SK-N-SH (cell line): ENCODE measurements around the gene VNN1. TPM values are rescaled to one million over a fixed set of nuclear protein-coding genes. Genes with fewer than 3 reads are reported as not detected.

ENCODE experiments used
- CTCF ChIA-PET: fragments of 300-600, 350-600 bp; formaldehyde crosslinking; extraction: SDS; loops from one replicate; lab custom pipeline; 2021; lab: Yijun Ruan, JAX
- POLR2A ChIA-PET: fragments of 350-600 bp; sonication (Branson Sonifier 250); formaldehyde crosslinking; extraction: SDS; loops from one replicate; lab custom pipeline; 2020; ENCODE audit warnings: antibody characterized with exemption, inconsistent platforms; lab: Yijun Ruan, JAX
- DNase-seq: peaks from one replicate; pipeline ENCODE4 v3.0.0; 2012
- H2AFZ ChIP-seq: fragments of 200-600 bp; sonication (generic); 2 replicates; pipeline ENCODE4 v1.8.1; 2016; ENCODE audit warnings: antibody characterized with exemption, mild to moderate bottlenecking, low read depth
- H3F3A ChIP-seq: fragments of 200-600 bp; sonication (generic); replicated peaks from 2 replicates; pipeline ENCODE3; 2016; ENCODE audit warnings: antibody characterized with exemption, mild to moderate bottlenecking; ENCODE audit not compliant: insufficient read depth
- H3K27ac ChIP-seq, 2 experiments: fragments of 200-500 bp in 1 of 2; fragments of 200-600 bp in 1 of 2; sonication (Bioruptor generic) in 1 of 2; sonication (generic), shearing (Covaris generic) in 1 of 2; 2 replicates each; pipeline versions ENCODE4 v1.5.1 to v1.6.1; 2014 to 2016; ENCODE audit warnings: low read depth in 2 of 2, inconsistent platforms in 1 of 2, low read length in 1 of 2, mild to moderate bottlenecking in 1 of 2, mixed read lengths in 1 of 2
- H3K27me3 ChIP-seq: fragments of 200-600 bp; sonication (generic), shearing (Covaris generic); 2 replicates; pipeline ENCODE4 v1.6.1; 2016; ENCODE audit warnings: mixed run types; ENCODE audit not compliant: insufficient read depth
- H3K36me3 ChIP-seq, 2 experiments: fragments of 200-500 bp in 1 of 2; fragments of 200-600 bp in 1 of 2; sonication (Bioruptor generic) in 1 of 2; sonication (generic) in 1 of 2; replicated peaks in 1 of 2; 2 replicates each; pipeline versions ENCODE3 to v1.5.1; 2014 to 2016; ENCODE audit warnings: low read length in 1 of 2, mild to moderate bottlenecking in 1 of 2; ENCODE audit not compliant: insufficient read depth in 2 of 2, control insufficient read depth in 1 of 2
- H3K4me1 ChIP-seq, 2 experiments: fragments of 200-500 bp in 1 of 2; fragments of 200-600 bp in 1 of 2; sonication (Bioruptor generic) in 1 of 2; sonication (generic), shearing (Covaris generic) in 1 of 2; 2 replicates each; pipeline versions ENCODE4 v1.5.1 to v1.6.1; 2014 to 2016; ENCODE audit warnings: low read depth in 1 of 2, low read length in 1 of 2, mixed run types in 1 of 2; ENCODE audit not compliant: insufficient read depth in 2 of 2, control insufficient read depth in 1 of 2
- H3K4me2 ChIP-seq: fragments of 200-600 bp; sonication (generic), shearing (Covaris generic); 2 replicates; pipeline ENCODE4 v1.6.1; 2017; ENCODE audit warnings: mixed run types
- H3K4me3 ChIP-seq, 2 experiments: fragments of 200-500 bp in 1 of 2; fragments of 200-600 bp in 1 of 2; sonication (Bioruptor generic) in 1 of 2; sonication (generic), shearing (Covaris generic) in 1 of 2; 2 replicates each; pipeline versions ENCODE4 v1.5.1 to v1.8.1; 2014 to 2016; ENCODE audit warnings: low read depth in 2 of 2, inconsistent platforms in 1 of 2, low read length in 1 of 2, mild to moderate bottlenecking in 1 of 2, mixed read lengths in 1 of 2, moderate library complexity in 1 of 2
- H3K79me2 ChIP-seq: fragments of 200-600 bp; sonication (generic); 2 replicates; pipeline ENCODE4 v1.8.1; 2017; ENCODE audit warnings: mild to moderate bottlenecking; ENCODE audit not compliant: insufficient read depth
- H3K9ac ChIP-seq: fragments of 200-600 bp; sonication (generic); 2 replicates; pipeline ENCODE4 v1.6.1; 2017; ENCODE audit warnings: mixed run types
- H3K9me2 ChIP-seq: fragments of 200-600 bp; sonication (generic); 2 replicates; pipeline ENCODE4 v1.6.1; 2017; ENCODE audit warnings: mixed run types
- H3K9me3 ChIP-seq: fragments of 200-600 bp; sonication (generic); 2 replicates; pipeline ENCODE4 v1.6.1; 2017; ENCODE audit warnings: mixed run types, mild to moderate bottlenecking, moderate library complexity
- H4K20me1 ChIP-seq: fragments of 200-600 bp; sonication (generic); 2 replicates; pipeline ENCODE4 v1.6.1; 2017; ENCODE audit warnings: mild to moderate bottlenecking, mixed run types; ENCODE audit not compliant: insufficient read depth
- CHD2 ChIP-seq: fragments of 150-350 bp; IDR thresholded peaks from 2 replicates; pipeline ENCODE4 v1.6.1; 2018; ENCODE audit warnings: low read length; ENCODE audit not compliant: partially characterized antibody
- CTCF ChIP-seq: fragments of 200-600 bp; sonication (generic); IDR thresholded peaks from 2 replicates; pipeline ENCODE4 v1.6.1; 2017; ENCODE audit warnings: antibody characterized with exemption, mild to moderate bottlenecking, moderate library complexity
- ELF1 ChIP-seq: IDR thresholded peaks from 2 replicates; pipeline ENCODE4 v1.4.0; 2012
- EZH2phosphoT487 ChIP-seq: fragments of 200-600 bp; sonication (generic); IDR thresholded peaks from 2 replicates; pipeline ENCODE4 v1.6.1; 2017; ENCODE audit warnings: low read depth, mixed run types, mild to moderate bottlenecking, antibody characterized with exemption, moderate library complexity, borderline replicate concordance
- FOXM1 ChIP-seq: IDR thresholded peaks from 2 replicates; pipeline ENCODE4 v1.4.0; 2012; ENCODE audit warnings: low read depth, mild to moderate bottlenecking
- GABPA ChIP-seq: IDR thresholded peaks from 2 replicates; pipeline ENCODE4 v1.4.0; 2012; ENCODE audit warnings: low read depth, mild to moderate bottlenecking
- JUND ChIP-seq: IDR thresholded peaks from 2 replicates; pipeline ENCODE4 v1.4.0; 2012
- MEF2A ChIP-seq: IDR thresholded peaks from 2 replicates; pipeline ENCODE4 v1.4.0; 2012; ENCODE audit warnings: low read depth, borderline replicate concordance
- MXI1 ChIP-seq: IDR thresholded peaks from 2 replicates; pipeline ENCODE4 v1.6.1; 2012; ENCODE audit warnings: mild to moderate bottlenecking, low read depth, low read length, improper control_type of control experiment
- NFIC ChIP-seq: IDR thresholded peaks from 2 replicates; pipeline ENCODE4 v1.4.0; 2012; ENCODE audit warnings: borderline replicate concordance
- NRF1 ChIP-seq: IDR thresholded peaks from 2 replicates; pipeline ENCODE4 v1.6.1; 2012; ENCODE audit warnings: low read depth, mild to moderate bottlenecking, low read length
- POLR2AphosphoS5 ChIP-seq: IDR thresholded peaks from 2 replicates; pipeline ENCODE4 v1.6.1; 2012; ENCODE audit warnings: low read depth, low read length
- RXRA ChIP-seq: IDR thresholded peaks from 2 replicates; pipeline ENCODE4 v1.4.0; 2012; ENCODE audit warnings: low read depth, mild to moderate bottlenecking, borderline replicate concordance
- SIN3A ChIP-seq: IDR thresholded peaks from 2 replicates; pipeline ENCODE4 v1.6.1; 2012; ENCODE audit warnings: low read depth, mild to moderate bottlenecking, low read length, moderate library complexity, borderline replicate concordance
- SMC3 ChIP-seq: IDR thresholded peaks from 2 replicates; pipeline ENCODE4 v1.6.1; 2012; ENCODE audit warnings: low read depth, low read length, improper control_type of control experiment
- TAF1 ChIP-seq: IDR thresholded peaks from 2 replicates; pipeline ENCODE4 v1.6.1; 2012; ENCODE audit warnings: low read depth, mild to moderate bottlenecking, low read length, moderate library complexity, borderline replicate concordance
- TEAD4 ChIP-seq: IDR thresholded peaks from 2 replicates; pipeline ENCODE4 v1.4.0; 2012; ENCODE audit warnings: mild to moderate bottlenecking, borderline replicate concordance; ENCODE audit not compliant: insufficient read depth
- USF1 ChIP-seq: IDR thresholded peaks from 2 replicates; pipeline ENCODE4 v1.4.0; 2012; ENCODE audit warnings: low read depth, borderline replicate concordance
- USF2 ChIP-seq: fragments of 150-350 bp; IDR thresholded peaks from 2 replicates; pipeline ENCODE4 v1.6.1; 2017; ENCODE audit warnings: antibody characterized with exemption, low read length, low read depth, borderline replicate concordance
- ZBTB33 ChIP-seq: IDR thresholded peaks from 2 replicates; pipeline ENCODE4 v1.4.0; 2012; ENCODE audit warnings: low read depth, borderline replicate concordance
- WGBS: methylation state at CpG from one replicate; pipeline ENCODE4 v1.1.6; 2017; ENCODE audit warnings: low lambda C conversion rate; 5-methylcytosine and 5-hydroxymethylcytosine counted together
- polyA plus RNA-seq, 3 experiments: library from polyadenylated mRNA; depleted of rRNA; stranded (reverse); fragments of >200 nt; gene quantifications; 2 replicates each; pipeline ENCODE4 v1.2.3, GENCODE V29; 2012

The VNN1 gene
- polyA plus RNA-seq, 1 of the 3 experiments (the other 2 are of a cell fraction), result not detected

- Histone ChIP-seq H3K4me3 (no peak overlapping the region), H3K4me1 (no peaks in the 10 kb centered on the region), H3K36me3 (no peaks in the 10 kb centered on the region), H3K79me2 (no peaks in the 10 kb centered on the region), H3K27me3 (peaks cover 7% of the 10 kb centered on the region; the same call in 1 of the 2 replicates), H3K9ac (no peak overlapping the region), H4K20me1 (no peaks in the 10 kb centered on the region), H3K9me3 (no peaks in the 10 kb centered on the region), H3K4me2 (no peak overlapping the region), H2AFZ (no peak overlapping the region), H3F3A (no peaks in the 10 kb centered on the region), H3K9me2 (no peaks in the 10 kb centered on the region), H3K27ac (no peak overlapping the region)
- CTCF ChIA-PET, result interaction anchor here (0.6 kb wide), 1 partner anchor 48 kb away, joined by 3 read pairs; no protein-coding TSS in a partner anchor
- POLR2A ChIA-PET, result interaction anchor here (0.6 kb wide), 1 partner anchor 90 kb away, joined by 3 read pairs; no protein-coding TSS in a partner anchor
- TF ChIP-seq SIN3A (no peak), CTCF (no peak), TEAD4 (no peak), EZH2phosphoT487 (no peak), POLR2AphosphoS5 (no peak), USF1 (no peak), MXI1 (no peak), ELF1 (no peak), FOXM1 (no peak), TAF1 (no peak), SMC3 (no peak), NFIC (no peak), RXRA (no peak), ZBTB33 (no peak), CHD2 (no peak), NRF1 (no peak), MEF2A (no peak), USF2 (no peak), JUND (no peak), GABPA (no peak)
- DNase-seq, result no peak
- 0% methylated on average over 1 of the region's 1 CpG for WGBS
Measured at GRCh38 chr6:132752255-132752654, 38.4 kb upstream of the VNN1 start.
